ENCODE data around the gene EME1. TPM values are rescaled to one million over a fixed set of nuclear protein-coding genes. Genes with fewer than 3 reads are reported as not detected.

The EME1 gene
- total and polyA plus RNA-seq, 2 of the 8 experiments (the other 6 are each of a cell fraction or from before 2014, with no cell fraction given): 13.9 to 16.3 TPM

- H3K9ac ChIP-seq (replicated peaks in 1 of 4; ENCODE audit: extremely low read depth in 1 of 4, low read depth in 3 of 4, low read length in 3 of 4): peak overlapping the region in 3 of 4 experiments; percentile 92 to 96 (median 95); a peak in 6 of 7 replicates
- no peak for FAIRE-seq
- H4K91ac ChIP-seq (replicated peaks; ENCODE audit: insufficient read length, low read length): no peak overlapping the region
- H3K4me3 ChIP-seq (ENCODE audit: extremely low read depth in 1 of 4, insufficient read depth in 2 of 4, low read depth in 3 of 4, low read length in 4 of 4): peak overlapping the region; percentile 86 to 97 (median 92)
- H2BK12ac ChIP-seq (ENCODE audit: low read depth, low read length): no peak overlapping the region
- H3K9me3 ChIP-seq (ENCODE audit: insufficient read depth in 2 of 2, low read depth in 1 of 2, low read length in 1 of 2): no peaks in the 10 kb centered on the region
- no peaks in the 10 kb centered on the region; the same call in 1 of the 2 replicates for H3K79me1 ChIP-seq (ENCODE audit: low read depth, low read length)
- H2BK15ac ChIP-seq (ENCODE audit: low read length): no peak overlapping the region
- peak overlapping the region; percentile 99; the same call in 1 of the 2 replicates for H2AFZ ChIP-seq (ENCODE audit: low read length)
- H3K23ac ChIP-seq (ENCODE audit: insufficient read length): no peak overlapping the region
- H3K56ac ChIP-seq (replicated peaks; ENCODE audit: insufficient read length, low read depth, low read length): no peak overlapping the region
- no peak overlapping the region for H2BK120ac ChIP-seq (replicated peaks; ENCODE audit: low read depth, low read length)
- peaks cover 0 to 17% of the 10 kb centered on the region in 2 experiments; a peak in 2 of 4 replicates for H3K79me2 ChIP-seq (ENCODE audit: control insufficient read depth in 1 of 2, insufficient read depth in 2 of 2, low read length in 2 of 2)
- H2AK5ac ChIP-seq (ENCODE audit: low read depth, low read length): no peak overlapping the region
- H3K36me3 ChIP-seq (ENCODE audit: control insufficient read depth in 2 of 4, insufficient read depth in 4 of 4, low read length in 3 of 4): peaks cover 11 to 32% (median 23%) of the 10 kb centered on the region in 4 experiments; a peak in 7 of 8 replicates
- no peaks in the 10 kb centered on the region for H3K27me3 ChIP-seq (replicated peaks in 1 of 4; ENCODE audit: control insufficient read depth in 3 of 4, extremely low read depth in 1 of 4, insufficient read depth in 3 of 4, low read length in 3 of 4)
- POLR2A ChIA-PET (ENCODE audit: partially characterized antibody): interaction anchor here (20.2 to 27.4 kb wide), 2 partner anchors 5 to 13 kb away, joined by 313 read pairs; partner anchors contain the start of genes EME1, LRRC59 and MRPL27
- no peak overlapping the region for H2BK20ac ChIP-seq (ENCODE audit: low read length)
- no peak overlapping the region for H3K14ac ChIP-seq (ENCODE audit: insufficient read length)
- 35% methylated on average over 14 of the region's 14 CpGs; no CpG with 5 or more reads in 1 of the 2 experiments for WGBS, 2 experiments (ENCODE audit: extremely low coverage in 1 of 2, insufficient coverage in 1 of 2, insufficient read length in 1 of 2, insufficient replicate concordance in 2 of 2, low coverage in 1 of 2, low lambda C conversion rate in 2 of 2, missing lambda C conversion rate in 1 of 2)
- peaks cover 0 to 9% (median under 1%) of the 10 kb centered on the region in 4 experiments; a peak in 2 of 7 replicates for H3K4me1 ChIP-seq (replicated peaks in 1 of 4; ENCODE audit: control insufficient read depth in 3 of 4, insufficient read depth in 4 of 4, low read length in 3 of 4)
- no peak for DNase-seq (ENCODE audit: low read depth in 1 of 2, low spot score in 2 of 2)
- H4K20me1 ChIP-seq (replicated peaks in 1 of 2; ENCODE audit: control insufficient read depth in 1 of 2, insufficient read depth in 2 of 2, low read length in 2 of 2): peaks cover 2 to 4% of the 10 kb centered on the region in 2 experiments
- H3K23me2 ChIP-seq (ENCODE audit: low read depth, low read length): peaks cover 4% of the 10 kb centered on the region; the same call in 1 of the 2 replicates
- no peak overlapping the region for H4K8ac ChIP-seq (ENCODE audit: extremely low read depth, insufficient read depth, low read length)
- no peak overlapping the region for H3K4ac ChIP-seq (replicated peaks; ENCODE audit: insufficient read length, low read depth, low read length)
- peak overlapping the region; percentile 97 for H3K27ac ChIP-seq (ENCODE audit: low read depth, low read length)
- H4K5ac ChIP-seq (ENCODE audit: insufficient read length, low read depth, low read length): no peak overlapping the region
- peak overlapping the region; percentile 61 to 79 for H3K4me2 ChIP-seq (ENCODE audit: insufficient read depth in 1 of 2, low read depth in 2 of 2, low read length in 2 of 2)
- CTCF ChIA-PET (ENCODE audit: partially characterized antibody): interaction anchor here (1.1 to 3.0 kb wide), 3 partner anchors 11 to 25 kb away, joined by 3 to 25 read pairs (median 12); partner anchors contain the start of gene LRRC59
- H2BK5ac ChIP-seq (ENCODE audit: low read depth, low read length): peak overlapping the region; percentile 100; the same call in 1 of the 2 replicates
- H3K18ac ChIP-seq (ENCODE audit: extremely low read depth, low read length): no peak overlapping the region
- no peak for TF ChIP-seq YY1 (IDR thresholded peaks at IDR 0.05; ENCODE audit: low read depth, low read length)
- TF ChIP-seq SUZ12 (IDR thresholded peaks at IDR 0.05; ENCODE audit: low read length): no peak
- TF ChIP-seq GABPA (IDR thresholded peaks at IDR 0.05; ENCODE audit: borderline replicate concordance, insufficient read depth, low read length): no peak
- TF ChIP-seq CTBP2 (IDR thresholded peaks at IDR 0.05; ENCODE audit: borderline replicate concordance, insufficient read depth, insufficient read length, low read length): no peak
- TF ChIP-seq RAD21 (IDR thresholded peaks at IDR 0.05 in 1 of 2, conservative IDR thresholded peaks at IDR 0.05 in 1 of 2; ENCODE audit: low read depth in 2 of 2, low read length in 2 of 2): no peak
- no peak for TF ChIP-seq SP2 (IDR thresholded peaks at IDR 0.05; ENCODE audit: low read length)
- TF ChIP-seq EGR1 (IDR thresholded peaks at IDR 0.05; ENCODE audit: borderline replicate concordance, low read depth, low read length): no peak
- no peak for TF ChIP-seq PHF8 (conservative IDR thresholded peaks at IDR 0.05; ENCODE audit: low read depth, low read length)
- TF ChIP-seq HDAC6 (IDR thresholded peaks at IDR 0.05; ENCODE audit: low read depth, low read length): no peak
- TF ChIP-seq BRCA1 (IDR thresholded peaks at IDR 0.05; ENCODE audit: low read depth, low read length): no peak
- no peak for TF ChIP-seq RBBP5 (IDR thresholded peaks at IDR 0.05; ENCODE audit: borderline replicate concordance, low read depth, low read length)
- no peak for TF ChIP-seq HDAC2 (IDR thresholded peaks at IDR 0.05; ENCODE audit: borderline replicate concordance in 1 of 2, low read depth in 2 of 2, low read length in 2 of 2)
These were observed 739 bp upstream of the EME1 start for GRCh38 chr17:50372222-50372757.

Data from H1 (cell line).